Bronchial epithelial cell (primary cell): ENCODE data around the gene SLC25A21. TPM values are rescaled to one million over a fixed set of nuclear protein-coding genes. Genes with fewer than 3 reads are reported as not detected.

Experiments used
- DNase-seq: peaks from one replicate; pipeline ENCODE4 v3.0.0-alpha.2; 2010; ENCODE audit warnings: low read depth
- FAIRE-seq: peaks from 2 replicates; lab custom pipeline; 2011; peaks lifted over from hg19 to GRCh38; lab: Jason Lieb, UNC
- H3K27me3 ChIP-seq: 2 replicates; pipeline ENCODE4 v1.5.1; 2011; ENCODE audit warnings: low read length; ENCODE audit not compliant: control insufficient read depth, insufficient read depth
- H3K36me3 ChIP-seq: 2 replicates; pipeline ENCODE4 v1.5.1; 2011; ENCODE audit warnings: low read length; ENCODE audit not compliant: control insufficient read depth, insufficient read depth
- H3K4me3 ChIP-seq: 2 replicates; pipeline ENCODE4 v1.5.1; 2011; ENCODE audit warnings: mild to moderate bottlenecking, low read depth, low read length, control low read depth
- total RNA-seq: library from RNA; depleted of rRNA; stranded (reverse); fragments of >200 nt; gene quantifications from 2 replicates; pipeline ENCODE4 v1.2.1, GENCODE V29; 2014
- TF ChIP-seq, protein P1 (sequence below): IDR thresholded peaks from 2 replicates; pipeline ENCODE4 v1.5.1; 2011; ENCODE audit warnings: mild to moderate bottlenecking, moderate library complexity, low read length, control low read depth, inconsistent platforms; ENCODE audit not compliant: insufficient read depth, severe bottlenecking

SLC25A21 gene
- total RNA-seq, 1 donor from 2014 or later = 0.53 TPM

GRCh38 chr14:36834293-36834692 is 338.1 kb downstream of the SLC25A21 start:
- DNase-seq (no peak), FAIRE-seq (no peak)
- H3K36me3 ChIP-seq = no peaks in the 10 kb centered on the region
- no peaks in the 10 kb centered on the region for H3K27me3 ChIP-seq
- TF ChIP-seq, protein P1, sequence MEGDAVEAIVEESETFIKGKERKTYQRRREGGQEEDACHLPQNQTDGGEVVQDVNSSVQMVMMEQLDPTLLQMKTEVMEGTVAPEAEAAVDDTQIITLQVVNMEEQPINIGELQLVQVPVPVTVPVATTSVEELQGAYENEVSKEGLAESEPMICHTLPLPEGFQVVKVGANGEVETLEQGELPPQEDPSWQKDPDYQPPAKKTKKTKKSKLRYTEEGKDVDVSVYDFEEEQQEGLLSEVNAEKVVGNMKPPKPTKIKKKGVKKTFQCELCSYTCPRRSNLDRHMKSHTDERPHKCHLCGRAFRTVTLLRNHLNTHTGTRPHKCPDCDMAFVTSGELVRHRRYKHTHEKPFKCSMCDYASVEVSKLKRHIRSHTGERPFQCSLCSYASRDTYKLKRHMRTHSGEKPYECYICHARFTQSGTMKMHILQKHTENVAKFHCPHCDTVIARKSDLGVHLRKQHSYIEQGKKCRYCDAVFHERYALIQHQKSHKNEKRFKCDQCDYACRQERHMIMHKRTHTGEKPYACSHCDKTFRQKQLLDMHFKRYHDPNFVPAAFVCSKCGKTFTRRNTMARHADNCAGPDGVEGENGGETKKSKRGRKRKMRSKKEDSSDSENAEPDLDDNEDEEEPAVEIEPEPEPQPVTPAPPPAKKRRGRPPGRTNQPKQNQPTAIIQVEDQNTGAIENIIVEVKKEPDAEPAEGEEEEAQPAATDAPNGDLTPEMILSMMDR = no peak
- H3K4me3 ChIP-seq = no peak overlapping the region

DNA sequence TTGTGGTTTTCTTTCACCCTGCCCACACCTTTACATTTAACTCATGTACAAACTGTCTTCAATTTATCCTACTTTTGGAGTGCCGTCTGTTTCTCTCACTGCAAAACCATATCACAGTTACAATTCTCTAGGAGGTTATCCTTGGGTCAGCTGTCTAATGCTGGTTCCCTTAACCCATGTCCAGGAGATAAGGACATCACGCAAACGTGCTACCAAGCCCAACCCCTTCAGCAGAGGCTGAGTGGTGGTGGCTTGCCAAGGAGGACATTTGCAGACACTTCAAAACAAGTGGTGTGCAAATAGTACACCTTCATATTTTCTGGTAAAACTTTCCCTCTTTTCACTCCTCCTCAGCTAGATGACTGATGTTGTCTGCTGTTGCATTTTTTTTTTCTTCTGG is 342.9 kb downstream of the SLC25A21 start:
- no peak for DNase-seq
- Histone ChIP-seq H3K4me3 (no peak overlapping the region), H3K27me3 (no peaks in the 10 kb centered on the region), H3K36me3 (no peaks in the 10 kb centered on the region)
- no peak for FAIRE-seq
- TF ChIP-seq, protein P1 = no peak

DNA sequence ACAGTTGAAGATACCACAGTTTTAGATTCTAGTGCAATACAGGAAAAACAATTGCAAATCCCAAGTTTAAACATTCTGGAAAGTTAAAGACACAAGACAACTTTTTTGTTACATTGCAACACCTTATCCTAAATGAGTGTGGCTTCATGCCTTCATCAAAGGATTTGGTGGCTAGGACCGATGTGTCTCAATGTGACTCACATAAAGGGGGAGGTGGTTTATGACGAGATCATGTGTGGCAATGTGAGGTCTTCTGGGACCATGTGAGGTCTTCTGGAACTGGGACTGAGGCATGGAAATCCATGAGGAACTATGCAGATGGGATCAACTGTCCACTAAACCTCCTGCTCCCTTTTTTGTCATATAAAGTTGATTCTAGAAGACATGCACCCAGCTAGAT is 344.5 kb downstream of the SLC25A21 start:
- no peaks in the 10 kb centered on the region for H3K27me3 ChIP-seq
- no peak overlapping the region for H3K4me3 ChIP-seq
- peak; percentile 69 for DNase-seq
- H3K36me3 ChIP-seq = no peaks in the 10 kb centered on the region
- TF ChIP-seq, protein P1 = no peak
- no peak for FAIRE-seq

GRCh38 chr14:36826614-36827013 is 345.8 kb downstream of the SLC25A21 start:
- TF ChIP-seq, protein P1 = no peak
- Histone ChIP-seq H3K4me3 (no peak overlapping the region), H3K27me3 (no peaks in the 10 kb centered on the region), H3K36me3 (no peaks in the 10 kb centered on the region)
- FAIRE-seq (no peak), DNase-seq (no peak)

DNA sequence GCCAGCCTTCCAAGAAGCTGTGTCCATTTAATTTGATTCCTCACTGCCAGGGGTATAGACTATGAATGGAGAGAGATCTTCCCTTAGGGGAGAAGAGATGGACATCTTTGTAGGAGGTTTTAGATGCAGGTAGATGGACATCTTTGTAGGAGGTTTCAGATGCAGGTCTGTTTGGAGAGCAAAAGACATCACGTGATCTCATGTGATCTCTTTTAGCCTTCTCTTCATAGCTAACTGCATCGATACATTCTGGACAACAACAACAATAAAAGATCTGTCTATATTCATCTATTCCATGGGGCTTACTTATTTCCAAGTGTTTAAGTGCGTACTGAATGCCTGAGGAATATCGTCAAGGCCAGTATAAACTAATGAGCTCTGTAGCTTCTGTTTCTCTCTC is 347.6 kb downstream of the SLC25A21 start:
- Histone ChIP-seq H3K4me3 (no peak overlapping the region), H3K36me3 (no peaks in the 10 kb centered on the region), H3K27me3 (no peaks in the 10 kb centered on the region)
- TF ChIP-seq, protein P1 = no peak
- DNase-seq (no peak), FAIRE-seq (peak; percentile 36)

GRCh38 chr14:36823651-36824050 is 348.8 kb downstream of the SLC25A21 start:
- Histone ChIP-seq H3K36me3 (no peaks in the 10 kb centered on the region), H3K4me3 (no peak overlapping the region), H3K27me3 (no peaks in the 10 kb centered on the region)
- DNase-seq (no peak), FAIRE-seq (no peak)
- TF ChIP-seq, protein P1 = no peak
